GM12875 (cell line): ENCODE data around the gene EML5.

Source experiments
- H3K4me3 ChIP-seq: one replicate; pipeline ENCODE4 v1.5.1; 2011; ENCODE audit warnings: low read depth, low read length, control low read depth
- TF ChIP-seq, protein P1 (sequence below): IDR thresholded peaks from 2 replicates; pipeline ENCODE4 v1.5.1; 2011; ENCODE audit warnings: low read depth, mild to moderate bottlenecking, control low read depth, inconsistent platforms, low read length, moderate library complexity, borderline replicate concordance; ENCODE audit not compliant: insufficient read depth

The EML5 gene

DNA sequence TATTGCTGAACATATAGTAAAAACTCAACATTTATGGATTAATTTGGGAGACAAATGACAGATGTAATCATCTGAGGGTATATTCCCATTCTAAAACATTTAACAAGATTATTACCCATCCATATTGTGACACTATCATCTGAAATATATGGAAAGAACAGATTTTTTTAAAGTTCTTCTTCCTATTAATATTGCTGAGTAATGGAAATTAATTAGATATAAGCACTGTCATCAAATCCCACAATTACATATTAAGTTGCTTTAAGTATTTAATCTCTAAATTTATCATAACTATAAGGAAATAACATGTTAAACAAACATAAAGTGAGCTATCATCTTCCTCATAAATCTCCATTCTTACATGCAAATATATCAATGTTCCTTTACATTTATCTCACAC lies 22.0 kb downstream of the EML5 start:
- H3K4me3 ChIP-seq: no peak overlapping the region
- TF ChIP-seq, protein P1, sequence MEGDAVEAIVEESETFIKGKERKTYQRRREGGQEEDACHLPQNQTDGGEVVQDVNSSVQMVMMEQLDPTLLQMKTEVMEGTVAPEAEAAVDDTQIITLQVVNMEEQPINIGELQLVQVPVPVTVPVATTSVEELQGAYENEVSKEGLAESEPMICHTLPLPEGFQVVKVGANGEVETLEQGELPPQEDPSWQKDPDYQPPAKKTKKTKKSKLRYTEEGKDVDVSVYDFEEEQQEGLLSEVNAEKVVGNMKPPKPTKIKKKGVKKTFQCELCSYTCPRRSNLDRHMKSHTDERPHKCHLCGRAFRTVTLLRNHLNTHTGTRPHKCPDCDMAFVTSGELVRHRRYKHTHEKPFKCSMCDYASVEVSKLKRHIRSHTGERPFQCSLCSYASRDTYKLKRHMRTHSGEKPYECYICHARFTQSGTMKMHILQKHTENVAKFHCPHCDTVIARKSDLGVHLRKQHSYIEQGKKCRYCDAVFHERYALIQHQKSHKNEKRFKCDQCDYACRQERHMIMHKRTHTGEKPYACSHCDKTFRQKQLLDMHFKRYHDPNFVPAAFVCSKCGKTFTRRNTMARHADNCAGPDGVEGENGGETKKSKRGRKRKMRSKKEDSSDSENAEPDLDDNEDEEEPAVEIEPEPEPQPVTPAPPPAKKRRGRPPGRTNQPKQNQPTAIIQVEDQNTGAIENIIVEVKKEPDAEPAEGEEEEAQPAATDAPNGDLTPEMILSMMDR: no peak

DNA sequence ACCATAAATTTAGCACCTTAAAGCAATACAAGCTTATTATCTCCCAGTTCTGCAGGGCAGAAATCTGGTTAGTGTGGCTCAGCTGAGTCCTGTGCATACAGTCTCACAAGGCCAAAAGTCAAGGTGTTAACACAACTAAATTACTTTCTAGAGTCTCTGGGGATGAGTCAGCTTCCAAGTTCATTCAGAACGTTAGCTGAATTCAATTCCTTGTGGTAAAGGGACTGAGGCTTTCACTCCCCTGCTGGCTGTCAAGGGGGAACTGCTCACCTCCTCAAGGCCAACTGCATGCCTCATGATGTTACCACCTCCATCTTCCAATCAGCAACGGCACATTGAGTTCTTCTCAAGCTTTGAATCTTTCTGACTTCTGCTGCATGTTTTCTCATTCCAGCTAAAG lies 27.6 kb downstream of the EML5 start:
- TF ChIP-seq, protein P1: no peak
- H3K4me3 ChIP-seq: no peak overlapping the region

DNA sequence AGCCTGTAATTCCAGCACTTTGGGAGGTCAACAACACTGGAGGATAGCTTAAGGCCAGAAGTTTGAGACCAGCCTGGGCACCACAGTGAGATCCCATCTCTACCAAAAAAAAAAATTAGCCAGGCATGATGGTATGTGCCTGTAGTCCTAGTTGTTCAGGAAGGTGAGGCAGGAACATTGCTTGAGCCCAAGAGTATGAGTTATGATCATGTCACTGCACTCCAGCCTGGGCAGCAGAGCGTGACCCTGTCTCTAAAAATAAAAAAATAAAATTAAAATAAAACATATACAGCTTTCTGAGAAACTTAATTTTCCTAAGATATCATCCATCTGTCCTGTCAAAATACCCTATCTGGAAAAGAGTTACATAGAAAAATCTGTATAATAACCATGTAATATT lies 38.9 kb downstream of the EML5 start:
- H3K4me3 ChIP-seq: no peak overlapping the region
- TF ChIP-seq, protein P1: no peak

DNA sequence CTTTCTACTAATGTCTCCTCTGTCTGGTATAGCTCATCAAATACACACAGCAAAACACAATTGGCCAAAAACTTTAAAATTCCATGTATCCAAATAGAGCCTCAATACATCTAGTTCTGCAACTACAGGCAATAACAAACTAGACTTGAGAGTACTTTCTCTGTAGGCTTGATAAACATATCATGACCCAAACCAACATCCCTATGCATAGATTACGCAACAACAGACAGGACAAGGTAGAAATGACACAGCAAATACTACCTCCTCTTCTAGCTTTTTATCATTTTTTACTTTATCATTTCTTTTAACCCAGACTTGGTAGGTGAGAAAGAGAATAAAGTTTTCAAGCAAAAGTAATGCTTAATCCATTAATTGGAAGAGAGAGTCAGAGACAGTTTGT lies 41.8 kb downstream of the EML5 start:
- TF ChIP-seq, protein P1: no peak
- H3K4me3 ChIP-seq: no peak overlapping the region

DNA sequence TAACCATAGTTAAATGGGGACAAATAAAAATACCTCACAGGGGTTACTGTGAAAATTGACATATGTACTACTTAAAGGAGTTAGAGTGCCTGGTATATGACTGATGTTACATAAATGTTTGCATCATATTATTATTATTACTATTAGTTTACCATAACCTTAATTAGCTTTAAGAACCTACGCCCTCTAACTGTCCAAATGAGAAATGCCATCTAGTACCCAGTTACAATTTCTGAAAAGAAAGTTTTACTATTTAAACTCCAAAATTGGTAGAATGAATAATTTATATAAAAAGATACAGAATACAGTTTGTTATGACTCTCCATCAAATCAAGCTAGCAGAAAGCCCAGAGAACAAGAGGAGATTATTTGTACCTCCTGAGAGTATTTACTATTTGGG lies 42.3 kb downstream of the EML5 start:
- TF ChIP-seq, protein P1: no peak
- H3K4me3 ChIP-seq: no peak overlapping the region

DNA sequence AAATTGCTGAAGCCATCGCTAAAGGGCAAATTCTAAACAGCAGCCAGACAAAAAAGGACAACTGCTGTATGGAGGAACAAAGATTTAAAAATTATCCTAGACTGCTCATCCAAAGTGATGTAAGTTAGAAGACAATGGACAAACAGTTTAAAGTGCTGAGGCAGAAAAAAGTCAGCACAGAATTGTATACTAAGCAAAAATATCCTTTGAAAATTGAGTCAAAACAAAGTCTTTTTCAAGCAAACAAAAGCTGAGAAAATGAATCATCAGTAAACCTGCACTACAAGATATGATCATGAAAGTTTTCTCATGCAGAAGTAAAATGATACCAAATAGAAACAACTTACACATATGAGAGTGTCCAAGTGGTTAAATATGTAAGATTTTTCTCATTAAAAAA lies 43.6 kb downstream of the EML5 start:
- H3K4me3 ChIP-seq: no peak overlapping the region
- TF ChIP-seq, protein P1: no peak

DNA sequence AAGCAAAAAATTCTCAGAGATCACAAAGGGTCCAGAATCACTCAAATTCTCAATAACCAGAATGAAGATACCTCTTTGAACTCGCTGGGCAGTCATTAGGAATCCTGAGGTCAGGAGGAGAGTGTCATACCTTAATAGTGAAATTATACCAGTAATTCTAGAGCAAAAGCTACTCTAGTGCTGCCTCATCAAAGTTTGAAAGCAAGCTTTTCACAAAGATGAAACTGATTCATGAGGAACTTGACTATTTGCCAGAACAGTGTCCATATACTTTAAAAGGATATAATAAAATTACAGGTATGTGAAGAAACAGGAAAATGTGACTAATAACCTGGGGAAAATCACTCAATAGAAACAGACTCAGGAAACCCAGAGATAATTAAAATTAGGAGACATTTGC lies 44.5 kb downstream of the EML5 start:
- no peak overlapping the region for H3K4me3 ChIP-seq
- TF ChIP-seq, protein P1: no peak
